ENCODE measurements around the gene SMIM36.
A peak's percentile ranks its signal among the peaks of the same experiment; 100 is the strongest.
"Not testable (repeated sequence)": the region's sequence is repeated elsewhere in the genome, so short reads cannot be mapped to it uniquely, and the experiment has no call there.

Gene SMIM36

DNA sequence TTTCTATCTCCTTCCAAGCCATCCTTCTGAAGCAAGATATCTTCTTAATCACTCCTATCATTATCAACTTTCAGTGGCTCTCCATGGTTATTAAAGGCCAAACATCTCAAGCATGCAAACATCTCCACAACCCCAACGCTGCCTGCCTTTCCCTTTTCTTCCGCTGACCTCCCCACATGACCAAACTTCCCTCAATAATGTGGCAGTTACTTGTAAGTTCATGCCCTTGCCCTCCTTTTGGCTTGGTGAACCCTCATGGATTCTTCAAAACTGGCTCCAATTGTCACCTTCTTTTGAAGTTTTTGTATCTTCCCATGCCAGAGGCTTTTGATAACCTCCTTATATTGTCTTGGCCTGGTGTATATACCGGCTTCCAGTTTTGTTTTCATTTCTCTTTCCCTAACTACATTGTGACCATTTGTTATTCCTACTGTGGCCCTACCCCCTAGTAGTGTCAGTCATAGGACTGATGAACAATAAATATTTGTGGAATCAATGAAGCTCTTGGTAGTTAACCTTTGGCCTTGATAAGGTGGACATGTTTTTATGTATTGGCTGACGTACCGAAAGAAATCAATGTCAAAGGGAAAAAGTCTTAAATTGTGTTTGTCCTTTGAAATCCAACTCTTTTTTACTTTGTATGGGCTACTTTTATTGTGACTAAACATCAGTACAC lies 19.9 kb upstream of the SMIM36 start:
- H3K4me3 ChIP-seq (ENCODE audit: low read depth in 1 of 2, low read length in 2 of 2) = no peak overlapping the region
- H3K9ac ChIP-seq (ENCODE audit: low read length) = no peak overlapping the region

DNA sequence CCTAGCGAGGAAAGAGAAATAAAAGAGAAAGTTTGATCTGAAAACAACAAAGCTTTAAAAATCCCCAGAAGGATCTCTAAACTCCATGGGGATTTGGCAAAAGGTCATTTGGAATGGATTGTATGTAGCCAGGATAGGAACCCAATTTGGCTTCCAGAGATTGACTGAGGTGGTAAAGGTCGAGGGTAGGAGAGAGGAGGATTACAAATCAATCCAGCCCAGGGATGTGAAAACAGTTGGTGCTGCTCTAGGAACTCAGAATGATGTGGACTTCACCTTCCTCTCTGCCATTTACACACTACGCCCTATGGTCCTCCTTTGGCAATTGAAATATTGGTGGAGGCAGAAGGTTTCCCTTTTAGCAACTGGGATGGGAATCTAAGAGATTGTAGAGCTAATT lies 18.8 kb upstream of the SMIM36 start:
- Histone ChIP-seq H3K9ac (ENCODE audit: low read length) (no peak overlapping the region), H3K36me3 (ENCODE audit: insufficient read depth, low read length) (no peaks in the 10 kb centered on the region), H3K27ac (ENCODE audit: low read depth, low read length) (no peak overlapping the region), H3K9me3 (ENCODE audit: low read length) (no peaks in the 10 kb centered on the region), H3K4me1 (ENCODE audit: insufficient read depth, low read length) (no peaks in the 10 kb centered on the region), H3K27me3 (ENCODE audit: control insufficient read depth in 1 of 2, insufficient read depth in 2 of 2, low read length in 2 of 2) (no peaks in the 10 kb centered on the region), H3K4me3 (ENCODE audit: low read depth in 1 of 2, low read length in 2 of 2) (no peak overlapping the region)

More for the DNA sequence above, 19.9 kb upstream of the SMIM36 start:
- no peaks in the 10 kb centered on the region for H3K36me3 ChIP-seq (ENCODE audit: insufficient read depth, low read length)
- H3K27me3 ChIP-seq (ENCODE audit: control insufficient read depth in 1 of 2, insufficient read depth in 2 of 2, low read length in 2 of 2) = no peaks in the 10 kb centered on the region
- H3K4me1 ChIP-seq (ENCODE audit: insufficient read depth, low read length) = no peaks in the 10 kb centered on the region
- no peak overlapping the region for H3K27ac ChIP-seq (ENCODE audit: low read depth, low read length)
- H3K9me3 ChIP-seq (ENCODE audit: low read length) = no peaks in the 10 kb centered on the region

DNA sequence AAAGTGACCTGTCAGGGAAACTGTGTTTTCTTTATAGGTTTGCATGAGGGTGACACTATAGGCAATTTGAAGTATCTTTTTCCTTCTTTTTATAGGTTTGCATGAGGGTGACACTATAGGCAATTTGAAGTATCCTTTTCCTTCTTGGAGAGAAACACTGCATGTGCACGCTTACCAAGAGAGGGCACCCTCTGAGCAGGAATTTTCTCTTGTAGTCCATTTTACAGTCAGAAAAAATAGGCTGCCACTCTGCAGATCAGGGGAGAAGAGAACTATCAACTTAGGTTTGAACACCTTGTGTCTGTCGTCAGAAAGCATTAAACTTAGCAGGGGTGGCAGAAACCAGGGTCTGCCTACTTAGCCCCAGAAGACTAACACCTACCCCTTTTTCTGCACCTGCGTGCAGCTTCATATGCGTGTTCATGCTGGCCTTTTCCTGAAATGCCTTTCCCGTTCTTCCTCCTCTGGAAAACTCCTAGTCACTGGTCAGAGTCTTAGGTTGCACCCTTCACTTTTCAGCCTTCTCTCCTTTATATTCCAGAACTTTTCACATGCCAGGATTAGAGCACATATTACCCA lies 16.4 kb upstream of the SMIM36 start:
- H3K27ac ChIP-seq (ENCODE audit: low read depth, low read length) = no peak overlapping the region
- no peak overlapping the region for H3K9ac ChIP-seq (ENCODE audit: low read length)
- H3K4me1 ChIP-seq (ENCODE audit: insufficient read depth, low read length) = no peaks in the 10 kb centered on the region
- no peaks in the 10 kb centered on the region for H3K9me3 ChIP-seq (ENCODE audit: low read length)
- H3K27me3 ChIP-seq (ENCODE audit: control insufficient read depth in 1 of 2, insufficient read depth in 2 of 2, low read length in 2 of 2) = no peaks in the 10 kb centered on the region
- no peak overlapping the region for H3K4me3 ChIP-seq (ENCODE audit: low read depth in 1 of 2, low read length in 2 of 2)
- no peaks in the 10 kb centered on the region for H3K36me3 ChIP-seq (ENCODE audit: insufficient read depth, low read length)

DNA sequence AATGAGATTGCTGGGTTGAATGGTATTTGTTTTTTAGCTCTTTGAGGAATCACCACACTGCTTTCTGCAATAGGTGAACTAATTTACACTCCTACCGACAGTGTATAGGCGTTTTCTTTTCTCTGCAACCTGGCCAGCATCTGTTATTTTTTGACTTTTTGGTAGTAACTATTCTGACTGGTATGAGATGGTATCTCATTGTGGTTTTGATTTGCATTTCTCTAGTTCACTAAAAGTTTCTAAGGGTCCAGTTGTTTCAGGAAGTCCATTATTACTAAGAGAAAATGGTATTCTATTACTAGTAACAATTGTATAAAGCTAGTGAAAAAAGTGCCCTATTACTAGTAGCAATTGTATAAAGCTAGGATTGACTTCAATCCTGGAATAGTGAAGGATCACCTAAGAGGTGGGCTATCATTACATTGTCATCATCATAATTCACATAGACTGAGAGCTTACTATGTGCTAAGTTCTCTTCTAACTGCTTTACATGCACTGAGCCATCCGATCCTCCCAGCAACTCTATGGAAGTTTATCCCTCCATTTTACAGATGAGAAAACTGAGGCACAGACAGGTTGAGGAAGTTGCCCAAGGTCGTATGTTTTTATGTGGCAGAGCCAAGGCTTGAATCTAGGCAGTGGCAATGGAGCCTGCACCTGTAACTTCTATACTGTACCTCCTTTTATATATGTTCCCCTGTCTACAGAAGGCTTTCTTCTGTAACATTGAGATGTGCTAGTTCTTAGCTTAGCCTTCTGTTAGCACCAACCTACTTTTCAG lies 13.4 kb upstream of the SMIM36 start:
- no peaks in the 10 kb centered on the region for H3K27me3 ChIP-seq (ENCODE audit: control insufficient read depth in 1 of 2, insufficient read depth in 2 of 2, low read length in 2 of 2)
- no peaks in the 10 kb centered on the region for H3K36me3 ChIP-seq (ENCODE audit: insufficient read depth, low read length)
- no peak overlapping the region for H3K9ac ChIP-seq (ENCODE audit: low read length)
- H3K4me1 ChIP-seq (ENCODE audit: insufficient read depth, low read length) = no peaks in the 10 kb centered on the region
- no peaks in the 10 kb centered on the region for H3K9me3 ChIP-seq (ENCODE audit: low read length)
- H3K27ac ChIP-seq (ENCODE audit: low read depth, low read length) = no peak overlapping the region
- no peak overlapping the region for H3K4me3 ChIP-seq (ENCODE audit: low read depth in 1 of 2, low read length in 2 of 2)

DNA sequence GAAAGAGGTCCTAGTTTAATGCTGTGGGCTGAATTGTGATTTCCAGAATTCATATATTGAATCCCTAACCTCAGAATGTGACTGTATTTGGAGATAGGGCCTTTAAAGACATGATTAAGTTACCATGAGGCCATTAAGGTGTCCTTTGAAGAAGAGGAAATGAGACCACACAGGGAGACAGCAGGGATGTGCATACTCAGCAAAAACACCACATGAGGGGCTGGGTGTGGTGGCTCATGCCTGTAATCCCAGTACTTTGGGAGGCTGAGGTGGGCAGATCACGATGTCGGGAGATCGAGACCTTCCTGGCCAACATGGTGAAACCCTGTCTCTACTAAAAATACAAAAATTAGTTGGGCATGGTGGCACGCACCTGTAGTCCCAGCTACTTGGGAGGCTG lies 11.8 kb upstream of the SMIM36 start:
- H3K4me1 ChIP-seq (ENCODE audit: insufficient read depth, low read length); H3K4me3 ChIP-seq (ENCODE audit: low read depth in 1 of 2, low read length in 2 of 2); H3K9ac ChIP-seq (ENCODE audit: low read length); H3K9me3 ChIP-seq (ENCODE audit: low read length); H3K27ac ChIP-seq (ENCODE audit: low read depth, low read length); H3K36me3 ChIP-seq (ENCODE audit: insufficient read depth, low read length); H3K27me3 ChIP-seq (ENCODE audit: control insufficient read depth in 1 of 2, insufficient read depth in 2 of 2, low read length in 2 of 2): not testable (repeated sequence)

DNA sequence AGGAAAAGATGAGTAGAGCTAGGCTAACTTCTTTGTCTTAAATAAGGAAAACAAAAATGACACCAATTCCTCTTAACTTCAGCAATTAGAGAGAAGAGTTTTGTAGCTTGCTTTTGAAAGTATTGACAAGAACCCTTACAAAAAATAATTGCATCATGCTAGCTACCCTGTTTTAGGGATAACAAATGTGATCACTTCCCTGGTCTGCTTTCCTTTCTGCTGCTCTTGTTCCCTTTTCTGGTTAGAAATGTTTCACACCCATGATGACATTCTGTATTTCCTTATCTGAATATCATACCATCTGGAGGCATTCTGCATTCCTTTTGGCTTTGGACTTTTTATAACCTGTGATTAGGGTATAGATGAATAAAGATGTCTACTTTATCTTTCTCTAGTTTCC lies 9.9 kb upstream of the SMIM36 start:
- Histone ChIP-seq H3K36me3 (ENCODE audit: insufficient read depth, low read length) (no peaks in the 10 kb centered on the region), H3K4me1 (ENCODE audit: insufficient read depth, low read length) (no peaks in the 10 kb centered on the region), H3K27me3 (ENCODE audit: control insufficient read depth in 1 of 2, insufficient read depth in 2 of 2, low read length in 2 of 2) (no peaks in the 10 kb centered on the region), H3K9ac (ENCODE audit: low read length) (no peak overlapping the region), H3K9me3 (ENCODE audit: low read length) (no peaks in the 10 kb centered on the region), H3K27ac (ENCODE audit: low read depth, low read length) (no peak overlapping the region), H3K4me3 (ENCODE audit: low read depth in 1 of 2, low read length in 2 of 2) (no peak overlapping the region)

DNA sequence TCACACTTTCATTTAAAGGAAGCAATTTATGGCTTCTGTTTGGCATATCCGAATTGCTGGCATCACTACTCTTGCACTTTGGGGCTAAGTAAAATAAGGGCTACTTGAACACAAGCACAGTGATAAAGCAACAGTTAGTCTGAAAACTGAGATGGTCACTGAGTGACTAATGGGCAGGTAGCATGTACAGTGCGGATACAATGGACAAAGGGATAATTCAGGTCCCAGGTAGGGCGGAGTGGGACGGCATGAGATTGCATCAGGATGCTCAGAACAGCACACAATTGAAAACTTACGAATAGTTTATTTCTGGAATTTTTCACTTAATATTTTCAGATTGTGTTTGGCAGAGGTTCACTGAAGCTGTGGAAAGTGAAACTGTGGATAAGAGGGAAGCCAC lies 9.2 kb upstream of the SMIM36 start:
- no peaks in the 10 kb centered on the region for H3K27me3 ChIP-seq (ENCODE audit: control insufficient read depth in 1 of 2, insufficient read depth in 2 of 2, low read length in 2 of 2)
- no peak overlapping the region for H3K27ac ChIP-seq (ENCODE audit: low read depth, low read length)
- H3K9ac ChIP-seq (ENCODE audit: low read length) = no peak overlapping the region
- H3K36me3 ChIP-seq (ENCODE audit: insufficient read depth, low read length) = no peaks in the 10 kb centered on the region
- no peak overlapping the region for H3K4me3 ChIP-seq (ENCODE audit: low read depth in 1 of 2, low read length in 2 of 2)
- H3K9me3 ChIP-seq (ENCODE audit: low read length) = no peaks in the 10 kb centered on the region
- H3K4me1 ChIP-seq (ENCODE audit: insufficient read depth, low read length) = no peaks in the 10 kb centered on the region

DNA sequence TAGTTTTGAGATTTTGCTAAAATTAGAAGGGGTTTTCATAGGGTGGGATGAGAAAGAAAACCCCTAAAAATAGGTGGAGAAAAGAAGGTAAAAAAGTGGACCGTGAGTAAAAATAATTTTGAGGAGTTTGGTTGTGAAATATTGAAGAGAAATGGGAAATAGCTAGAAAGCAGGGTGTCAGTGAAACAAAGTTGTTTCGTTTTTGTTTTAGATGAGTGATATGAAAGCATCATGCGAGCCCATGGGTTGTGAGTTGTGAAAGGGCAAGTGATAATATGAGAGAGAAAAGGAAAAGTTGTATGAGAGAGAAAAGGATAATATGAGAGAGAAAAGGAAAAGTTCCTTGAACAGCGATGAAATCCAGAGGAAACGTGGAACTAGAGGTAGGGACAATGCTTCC lies 7.3 kb upstream of the SMIM36 start:
- Histone ChIP-seq H3K9me3 (ENCODE audit: low read length) (no peaks in the 10 kb centered on the region), H3K4me1 (ENCODE audit: insufficient read depth, low read length) (peaks cover 4% of the 10 kb centered on the region), H3K4me3 (ENCODE audit: low read depth in 1 of 2, low read length in 2 of 2) (no peak overlapping the region), H3K27me3 (ENCODE audit: control insufficient read depth in 1 of 2, insufficient read depth in 2 of 2, low read length in 2 of 2) (no peaks in the 10 kb centered on the region), H3K9ac (ENCODE audit: low read length) (no peak overlapping the region), H3K27ac (ENCODE audit: low read depth, low read length) (no peak overlapping the region), H3K36me3 (ENCODE audit: insufficient read depth, low read length) (no peaks in the 10 kb centered on the region)

DNA sequence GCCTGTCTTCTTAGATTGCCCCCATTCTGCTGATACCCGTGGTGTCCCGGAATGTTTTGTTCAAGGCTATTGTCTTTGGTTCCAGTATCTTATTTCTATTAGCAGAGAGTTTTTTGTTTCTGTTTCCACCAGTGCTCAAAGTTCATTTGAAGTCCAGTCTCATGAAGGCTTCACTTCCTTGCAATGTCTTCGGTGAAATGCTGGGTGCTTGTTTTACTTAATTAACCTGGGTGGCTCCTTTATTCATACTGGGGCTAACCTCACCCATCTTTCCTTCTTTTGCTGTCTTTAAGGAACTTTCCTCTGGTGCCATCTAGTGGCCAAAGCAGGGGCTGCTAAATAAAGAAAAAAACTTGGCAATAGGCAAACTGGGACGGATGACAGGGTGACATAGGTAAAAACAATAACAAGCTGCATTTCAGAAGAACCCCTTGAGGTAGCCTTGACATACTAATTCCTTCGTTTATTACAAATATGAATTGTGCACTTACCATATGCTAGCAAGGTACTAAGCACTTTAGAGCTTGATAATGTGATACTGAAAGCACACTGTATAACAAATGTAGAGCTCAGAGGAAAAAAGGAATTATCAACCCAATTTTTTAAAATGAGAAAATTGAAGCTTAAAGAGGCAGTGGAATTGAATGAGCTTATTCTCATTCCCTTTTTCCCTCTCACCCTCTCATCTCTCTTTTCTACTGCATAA lies 2.8 kb upstream of the SMIM36 start:
- peaks cover 7% of the 10 kb centered on the region for H3K4me1 ChIP-seq (ENCODE audit: insufficient read depth, low read length)
- no peak overlapping the region for H3K9ac ChIP-seq (ENCODE audit: low read length)
- H3K36me3 ChIP-seq (ENCODE audit: insufficient read depth, low read length) = no peaks in the 10 kb centered on the region
- H3K27me3 ChIP-seq (ENCODE audit: control insufficient read depth in 1 of 2, insufficient read depth in 2 of 2, low read length in 2 of 2) = no peaks in the 10 kb centered on the region
- no peak overlapping the region for H3K27ac ChIP-seq (ENCODE audit: low read depth, low read length)
- H3K4me3 ChIP-seq (ENCODE audit: low read depth in 1 of 2, low read length in 2 of 2) = no peak overlapping the region
- no peaks in the 10 kb centered on the region for H3K9me3 ChIP-seq (ENCODE audit: low read length)

DNA sequence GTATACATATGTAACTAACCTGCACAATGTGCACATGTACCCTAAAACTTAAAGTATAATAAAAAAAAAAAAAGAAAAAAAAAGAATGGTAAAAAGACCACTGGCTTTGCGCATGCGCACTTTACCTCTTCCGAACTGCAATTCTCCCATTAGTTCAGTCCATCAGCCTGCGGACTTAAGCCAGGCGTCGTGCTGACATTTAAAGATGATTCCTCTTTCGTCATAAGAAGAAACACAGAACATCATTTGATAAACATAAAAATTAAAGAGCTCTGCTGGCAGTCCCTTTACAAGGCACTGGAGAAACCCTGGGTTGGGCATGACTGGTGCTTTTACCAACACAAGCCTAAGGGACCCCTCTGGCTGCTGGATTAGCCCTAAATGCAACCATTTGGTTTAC lies 3.6 kb downstream of the SMIM36 start:
- H3K27me3 ChIP-seq (ENCODE audit: control insufficient read depth in 1 of 2, insufficient read depth in 2 of 2, low read length in 2 of 2); H3K4me3 ChIP-seq (ENCODE audit: low read depth in 1 of 2, low read length in 2 of 2); H3K4me1 ChIP-seq (ENCODE audit: insufficient read depth, low read length); H3K36me3 ChIP-seq (ENCODE audit: insufficient read depth, low read length); H3K9ac ChIP-seq (ENCODE audit: low read length); H3K9me3 ChIP-seq (ENCODE audit: low read length): not testable (repeated sequence)
- peak overlapping the region; percentile 68 for H3K27ac ChIP-seq (ENCODE audit: low read depth, low read length)

DNA sequence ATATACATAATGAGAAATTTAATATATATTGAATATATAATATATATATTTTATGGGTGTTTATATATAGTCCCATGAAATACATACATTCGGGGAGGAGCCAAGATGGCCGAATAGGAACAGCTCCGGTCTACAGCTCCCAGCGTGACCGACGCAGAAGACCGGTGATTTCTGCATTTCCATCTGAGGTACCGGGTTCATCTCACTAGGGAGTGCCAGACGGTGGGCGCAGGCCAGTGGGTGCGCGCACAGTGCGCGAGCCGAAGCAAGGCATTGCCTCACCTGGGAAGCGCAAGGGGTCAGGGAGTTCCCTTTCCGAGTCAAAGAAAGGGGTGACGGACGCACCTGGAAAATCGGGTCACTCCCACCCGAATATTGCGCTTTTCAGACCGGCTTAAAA lies 9.6 kb downstream of the SMIM36 start:
- not testable (repeated sequence) for H3K36me3 ChIP-seq (ENCODE audit: insufficient read depth, low read length); H3K27me3 ChIP-seq (ENCODE audit: control insufficient read depth in 1 of 2, insufficient read depth in 2 of 2, low read length in 2 of 2); H3K9me3 ChIP-seq (ENCODE audit: low read length); H3K9ac ChIP-seq (ENCODE audit: low read length); H3K27ac ChIP-seq (ENCODE audit: low read depth, low read length); H3K4me3 ChIP-seq (ENCODE audit: low read depth in 1 of 2, low read length in 2 of 2); H3K4me1 ChIP-seq (ENCODE audit: insufficient read depth, low read length)
